ENCODE data around the gene NOL7.

NOL7 gene

DNA sequence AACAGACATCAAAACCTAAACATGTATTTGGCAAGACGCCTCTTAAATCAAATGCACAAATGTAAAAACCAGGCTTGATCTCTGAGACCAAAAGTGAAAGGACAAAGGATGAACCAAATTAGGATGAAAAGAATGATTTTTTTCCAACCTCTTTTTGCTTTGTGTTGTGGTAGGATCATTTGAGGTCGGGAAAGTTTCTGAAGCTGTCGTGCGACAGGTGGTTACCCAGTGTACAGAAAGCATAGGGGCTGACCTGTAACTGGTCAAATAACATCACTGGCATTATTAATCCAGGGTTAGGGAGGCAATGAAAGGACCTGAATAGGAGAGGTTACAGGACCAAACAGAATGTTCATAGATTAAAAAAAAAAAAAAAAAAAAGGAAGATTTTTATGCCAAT, 18.1 kb upstream of the NOL7 start:
- no peaks in the 10 kb centered on the region for H3K4me1 ChIP-seq (ENCODE audit: control insufficient read depth, insufficient read depth, low read length)
- H3K9me3 ChIP-seq (ENCODE audit: control insufficient read depth in 2 of 2, low read length in 2 of 2): no peaks in the 10 kb centered on the region
- H3K27me3 ChIP-seq (ENCODE audit: control insufficient read depth in 1 of 2, insufficient read depth in 2 of 2, low read length in 2 of 2): no peaks in the 10 kb centered on the region
- H3K36me3 ChIP-seq (ENCODE audit: control insufficient read depth in 2 of 2, insufficient read depth in 2 of 2, low read length in 2 of 2): peaks cover 28 to 31% of the 10 kb centered on the region in 2 donors
- no peak overlapping the region for H3K4me3 ChIP-seq (ENCODE audit: low read length in 2 of 2)
- H3K9ac ChIP-seq (ENCODE audit: low read length in 2 of 2): no peak overlapping the region
- no peak overlapping the region for H3K27ac ChIP-seq (ENCODE audit: low read length)

- H3K4me3 ChIP-seq (ENCODE audit: low read length in 2 of 2): no peak overlapping the region
- H3K27ac ChIP-seq (ENCODE audit: low read length): no peak overlapping the region
- H3K36me3 ChIP-seq (ENCODE audit: control insufficient read depth in 2 of 2, insufficient read depth in 2 of 2, low read length in 2 of 2): peaks cover 21 to 22% of the 10 kb centered on the region in 2 donors
- H3K4me1 ChIP-seq (ENCODE audit: control insufficient read depth, insufficient read depth, low read length): no peaks in the 10 kb centered on the region
- H3K9me3 ChIP-seq (ENCODE audit: control insufficient read depth in 2 of 2, low read length in 2 of 2): no peaks in the 10 kb centered on the region
- no peak overlapping the region for H3K9ac ChIP-seq (ENCODE audit: low read length in 2 of 2)
- no peaks in the 10 kb centered on the region for H3K27me3 ChIP-seq (ENCODE audit: control insufficient read depth in 1 of 2, insufficient read depth in 2 of 2, low read length in 2 of 2)
Measured at GRCh38 chr6:13600036-13600435, 15.1 kb upstream of the NOL7 start.

DNA sequence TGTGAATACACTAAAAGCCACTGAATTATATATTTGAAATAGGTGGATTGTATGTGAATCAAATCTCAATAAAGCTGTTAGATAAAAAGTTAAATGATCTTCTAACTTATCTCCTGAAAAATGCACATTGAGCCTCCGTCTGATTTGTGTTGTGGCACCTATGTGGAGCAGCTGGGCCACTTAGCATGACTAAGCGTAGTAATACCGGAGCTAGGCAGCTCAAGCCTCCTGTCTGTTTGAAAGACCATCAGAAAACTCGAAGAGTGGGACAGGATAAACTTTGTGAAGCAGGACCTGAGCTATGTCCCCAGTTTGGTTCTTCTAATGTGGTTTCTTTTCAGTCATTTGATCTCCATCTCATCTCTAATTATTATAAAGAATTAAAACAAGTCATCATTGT, 11.0 kb upstream of the NOL7 start:
- H3K27me3 ChIP-seq (ENCODE audit: control insufficient read depth in 1 of 2, insufficient read depth in 2 of 2, low read length in 2 of 2): no peaks in the 10 kb centered on the region
- H3K9me3 ChIP-seq (ENCODE audit: control insufficient read depth in 2 of 2, low read length in 2 of 2): no peaks in the 10 kb centered on the region
- peaks cover 9 to 23% of the 10 kb centered on the region in 2 donors for H3K36me3 ChIP-seq (ENCODE audit: control insufficient read depth in 2 of 2, insufficient read depth in 2 of 2, low read length in 2 of 2)
- H3K9ac ChIP-seq (ENCODE audit: low read length in 2 of 2): no peak overlapping the region
- no peaks in the 10 kb centered on the region for H3K4me1 ChIP-seq (ENCODE audit: control insufficient read depth, insufficient read depth, low read length)
- no peak overlapping the region for H3K27ac ChIP-seq (ENCODE audit: low read length)
- H3K4me3 ChIP-seq (ENCODE audit: low read length in 2 of 2): no peak overlapping the region

DNA sequence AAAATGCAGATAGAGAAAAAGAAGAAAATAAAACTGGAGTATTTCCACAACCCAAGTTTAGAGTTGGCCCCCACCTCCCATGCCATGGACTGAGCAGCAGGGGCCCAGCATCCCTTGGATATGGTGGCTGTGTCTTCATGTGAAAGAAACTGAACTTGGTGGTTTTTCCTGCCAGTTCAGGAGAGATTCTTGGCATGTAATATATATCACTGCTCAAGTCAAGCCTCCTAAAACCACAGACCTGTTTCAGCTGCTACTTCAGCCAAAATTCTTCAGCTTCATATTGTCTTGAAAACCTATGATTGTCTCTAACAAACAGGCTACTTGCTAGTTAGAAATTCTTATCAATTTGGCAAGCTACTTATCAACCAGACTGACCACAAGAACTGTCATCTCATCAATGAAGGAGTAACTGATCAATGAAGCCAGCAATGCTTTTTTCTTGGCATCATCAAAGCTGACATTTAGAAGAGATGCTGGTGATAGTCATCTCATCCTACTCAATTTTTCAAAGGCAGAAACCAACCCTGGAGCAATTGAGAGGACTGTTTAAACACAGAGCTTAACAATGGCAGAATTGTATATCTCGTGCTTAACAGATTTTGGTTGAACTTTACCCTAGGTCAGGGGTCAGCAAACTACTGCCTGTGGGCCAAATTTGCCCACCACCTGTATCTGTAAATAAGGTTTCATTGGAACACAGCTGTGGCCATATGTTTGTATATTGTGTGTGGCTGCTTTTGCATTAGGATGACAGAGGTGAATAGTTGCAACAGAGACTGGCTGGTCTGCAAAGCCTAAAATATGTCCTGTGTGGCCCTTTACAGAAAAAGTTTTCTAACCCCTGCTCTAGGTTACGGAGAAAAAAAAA, 10.4 kb upstream of the NOL7 start:
- Histone ChIP-seq H3K9ac (ENCODE audit: low read length in 2 of 2) (no peak overlapping the region), H3K4me3 (ENCODE audit: low read length in 2 of 2) (no peak overlapping the region), H3K9me3 (ENCODE audit: control insufficient read depth in 2 of 2, low read length in 2 of 2) (no peaks in the 10 kb centered on the region), H3K4me1 (ENCODE audit: control insufficient read depth, insufficient read depth, low read length) (no peaks in the 10 kb centered on the region), H3K36me3 (ENCODE audit: control insufficient read depth in 2 of 2, insufficient read depth in 2 of 2, low read length in 2 of 2) (peaks cover 9 to 21% of the 10 kb centered on the region in 2 donors), H3K27ac (ENCODE audit: low read length) (no peak overlapping the region), H3K27me3 (ENCODE audit: control insufficient read depth in 1 of 2, insufficient read depth in 2 of 2, low read length in 2 of 2) (no peaks in the 10 kb centered on the region)

DNA sequence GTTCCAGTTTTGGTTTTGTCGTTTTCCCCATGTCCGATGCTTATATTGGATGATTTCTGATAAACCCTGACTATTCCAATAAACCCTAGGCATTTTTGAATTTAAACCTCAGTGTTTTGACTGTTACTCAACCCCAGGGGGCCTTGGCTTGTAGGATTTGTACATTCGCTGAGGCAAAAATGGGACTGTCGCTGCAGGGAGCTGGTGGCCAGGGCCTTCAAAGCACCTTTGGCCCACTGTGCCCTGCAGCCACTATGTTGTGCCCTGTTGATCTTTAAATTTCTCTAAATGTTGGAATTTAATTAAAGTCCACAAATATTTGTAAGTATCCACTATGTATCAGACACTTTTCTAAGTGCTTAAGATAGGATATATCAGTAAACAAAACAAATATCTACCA, 9.5 kb upstream of the NOL7 start:
- Histone ChIP-seq H3K27me3 (ENCODE audit: control insufficient read depth in 1 of 2, insufficient read depth in 2 of 2, low read length in 2 of 2) (no peaks in the 10 kb centered on the region), H3K4me1 (ENCODE audit: control insufficient read depth, insufficient read depth, low read length) (no peaks in the 10 kb centered on the region), H3K9me3 (ENCODE audit: control insufficient read depth in 2 of 2, low read length in 2 of 2) (no peaks in the 10 kb centered on the region), H3K4me3 (ENCODE audit: low read length in 2 of 2) (no peak overlapping the region), H3K36me3 (ENCODE audit: control insufficient read depth in 2 of 2, insufficient read depth in 2 of 2, low read length in 2 of 2) (peaks cover 9 to 20% of the 10 kb centered on the region in 2 donors), H3K9ac (ENCODE audit: low read length in 2 of 2) (no peak overlapping the region), H3K27ac (ENCODE audit: low read length) (no peak overlapping the region)

DNA sequence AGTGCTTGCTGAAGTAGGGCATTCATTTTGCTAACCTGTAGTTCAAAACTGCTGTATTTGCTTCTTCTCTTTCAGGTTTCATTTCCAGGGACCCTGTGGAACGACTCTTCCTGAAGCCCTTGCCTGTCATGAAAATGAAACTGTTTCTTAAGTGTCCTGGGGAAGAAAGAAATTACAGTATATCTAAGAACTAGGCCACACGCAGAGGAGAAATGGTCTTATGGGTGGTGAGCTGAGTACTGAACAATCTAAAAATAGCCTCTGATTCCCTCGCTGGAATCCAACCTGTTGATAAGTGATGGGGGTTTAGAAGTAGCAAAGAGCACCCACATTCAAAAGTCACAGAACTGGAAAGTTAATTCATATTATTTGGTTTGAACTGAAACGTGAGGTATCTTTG, 3.4 kb upstream of the NOL7 start:
- H3K4me1 ChIP-seq (ENCODE audit: control insufficient read depth, insufficient read depth, low read length): peaks cover 15% of the 10 kb centered on the region
- peaks cover 0 to 5% of the 10 kb centered on the region in 2 donors for H3K36me3 ChIP-seq (ENCODE audit: control insufficient read depth in 2 of 2, insufficient read depth in 2 of 2, low read length in 2 of 2)
- H3K27ac ChIP-seq (ENCODE audit: low read length): no peak overlapping the region
- no peaks in the 10 kb centered on the region for H3K27me3 ChIP-seq (ENCODE audit: control insufficient read depth in 1 of 2, insufficient read depth in 2 of 2, low read length in 2 of 2)
- H3K9me3 ChIP-seq (ENCODE audit: control insufficient read depth in 2 of 2, low read length in 2 of 2): no peaks in the 10 kb centered on the region
- no peak overlapping the region for H3K9ac ChIP-seq (ENCODE audit: low read length in 2 of 2)
- H3K4me3 ChIP-seq (ENCODE audit: low read length in 2 of 2): no peak overlapping the region

GRCh38 chr6:13613029-13613594, 2.0 kb upstream of the NOL7 start:
- Histone ChIP-seq H3K4me1 (ENCODE audit: control insufficient read depth, insufficient read depth, low read length) (peaks cover 22% of the 10 kb centered on the region), H3K9ac (ENCODE audit: low read length in 2 of 2) (no peak overlapping the region), H3K36me3 (ENCODE audit: control insufficient read depth in 2 of 2, insufficient read depth in 2 of 2, low read length in 2 of 2) (peaks cover 9 to 13% of the 10 kb centered on the region in 2 donors), H3K9me3 (ENCODE audit: control insufficient read depth in 2 of 2, low read length in 2 of 2) (no peaks in the 10 kb centered on the region), H3K27me3 (ENCODE audit: control insufficient read depth in 1 of 2, insufficient read depth in 2 of 2, low read length in 2 of 2) (no peaks in the 10 kb centered on the region), H3K27ac (ENCODE audit: low read length) (no peak overlapping the region), H3K4me3 (ENCODE audit: low read length in 2 of 2) (no peak overlapping the region)

- Histone ChIP-seq H3K9me3 (ENCODE audit: control insufficient read depth in 2 of 2, low read length in 2 of 2) (no peaks in the 10 kb centered on the region), H3K27ac (ENCODE audit: low read length) (peak overlapping the region; percentile 86), H3K36me3 (ENCODE audit: control insufficient read depth in 2 of 2, insufficient read depth in 2 of 2, low read length in 2 of 2) (peaks cover 17% of the 10 kb centered on the region in 2 donors), H3K4me3 (ENCODE audit: low read length in 2 of 2) (peak overlapping the region; percentile 95 to 96), H3K4me1 (ENCODE audit: control insufficient read depth, insufficient read depth, low read length) (peaks cover 22% of the 10 kb centered on the region), H3K27me3 (ENCODE audit: control insufficient read depth in 1 of 2, insufficient read depth in 2 of 2, low read length in 2 of 2) (no peaks in the 10 kb centered on the region), H3K9ac (ENCODE audit: low read length in 2 of 2) (peak overlapping the region; percentile 78 to 85)
Measured at GRCh38 chr6:13614126-13614925, 809 bp upstream of the NOL7 start.

DNA sequence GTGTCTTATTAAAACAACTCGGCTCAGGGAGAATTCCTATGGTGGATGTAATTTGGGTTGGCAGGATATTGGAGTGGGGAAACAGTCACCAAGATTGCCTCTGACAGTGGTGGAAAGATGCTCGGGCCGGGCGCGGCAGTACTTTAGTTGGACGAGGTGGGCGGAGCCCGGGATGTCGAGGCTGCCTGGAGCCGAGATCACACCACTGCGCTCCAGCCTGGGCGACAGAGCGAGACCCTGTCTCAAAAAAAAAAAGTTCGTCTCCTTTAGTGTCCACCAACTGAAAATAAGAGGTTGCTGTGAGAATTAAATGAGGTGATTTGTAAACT, 621 bp downstream of the NOL7 start:
- Histone ChIP-seq H3K9ac (ENCODE audit: low read length in 2 of 2) (peak overlapping the region; percentile 91 to 97), H3K27me3 (ENCODE audit: control insufficient read depth in 1 of 2, insufficient read depth in 2 of 2, low read length in 2 of 2) (no peaks in the 10 kb centered on the region), H3K4me1 (ENCODE audit: control insufficient read depth, insufficient read depth, low read length) (peaks cover 22% of the 10 kb centered on the region), H3K27ac (ENCODE audit: low read length) (peak overlapping the region; percentile 86), H3K4me3 (ENCODE audit: low read length in 2 of 2) (peak overlapping the region; percentile 95 to 96), H3K36me3 (ENCODE audit: control insufficient read depth in 2 of 2, insufficient read depth in 2 of 2, low read length in 2 of 2) (peaks cover 17 to 26% of the 10 kb centered on the region in 2 donors), H3K9me3 (ENCODE audit: control insufficient read depth in 2 of 2, low read length in 2 of 2) (no peaks in the 10 kb centered on the region)

- Histone ChIP-seq H3K9me3 (ENCODE audit: control insufficient read depth in 2 of 2, low read length in 2 of 2) (no peaks in the 10 kb centered on the region), H3K36me3 (ENCODE audit: control insufficient read depth in 2 of 2, insufficient read depth in 2 of 2, low read length in 2 of 2) (peaks cover 20 to 29% of the 10 kb centered on the region in 2 donors), H3K27ac (ENCODE audit: low read length) (no peak overlapping the region), H3K27me3 (ENCODE audit: control insufficient read depth in 1 of 2, insufficient read depth in 2 of 2, low read length in 2 of 2) (no peaks in the 10 kb centered on the region), H3K4me3 (ENCODE audit: low read length in 2 of 2) (no peak overlapping the region), H3K9ac (ENCODE audit: low read length in 2 of 2) (no peak overlapping the region), H3K4me1 (ENCODE audit: control insufficient read depth, insufficient read depth, low read length) (peaks cover 22% of the 10 kb centered on the region)
Measured at GRCh38 chr6:13617066-13617465, 1.9 kb downstream of the NOL7 start.
